Measurements from ENCODE around the gene STX8.

DNA sequence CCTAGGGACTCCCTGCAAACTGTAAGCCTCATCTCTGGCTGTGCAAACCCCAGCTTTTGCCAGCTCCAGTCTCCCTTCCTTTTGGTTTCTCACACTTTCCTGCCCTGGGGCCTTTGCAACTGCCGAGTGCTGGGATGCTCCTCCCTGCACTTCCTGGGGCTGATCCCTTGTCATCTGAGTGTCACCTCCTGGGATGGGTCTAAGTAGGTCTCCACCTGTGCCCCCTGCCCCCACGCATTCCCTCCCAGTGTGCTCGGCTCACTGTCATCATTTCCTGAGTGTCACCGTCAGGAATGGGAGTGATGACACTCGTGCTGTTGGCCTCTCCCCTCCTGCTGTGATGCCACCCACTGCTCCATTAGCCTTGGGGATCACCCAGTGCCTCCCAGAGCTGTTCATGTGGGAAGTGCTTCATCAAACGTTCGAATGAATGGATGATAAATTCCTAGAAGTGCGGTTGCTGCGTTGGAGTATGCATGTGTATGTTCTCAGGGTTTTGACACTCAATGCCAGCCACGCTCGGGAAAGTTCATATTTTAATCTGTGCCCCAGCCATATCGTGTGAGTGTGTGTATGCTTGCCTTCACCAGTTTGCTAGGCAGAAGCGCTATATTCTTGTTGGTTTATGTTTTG lies 364.4 kb downstream of the STX8 start:
- TF ChIP-seq ZBTB7A (tag by site-specific recombination; IDR thresholded peaks at IDR 0.05; ENCODE audit: low read depth) (no peak), CTCF (tag by site-specific recombination; IDR thresholded peaks at IDR 0.05) (no peak), ZBTB8A (tag by site-specific recombination; IDR thresholded peaks at IDR 0.05) (no peak), YY1 (tag by site-specific recombination; IDR thresholded peaks at IDR 0.05) (no peak), HOXD13 (CRISPR knock-in tag; IDR thresholded peaks at IDR 0.05; ENCODE audit: borderline replicate concordance) (no peak), ZBTB44 (tag by site-specific recombination; IDR thresholded peaks at IDR 0.05) (no peak), ZNF658 (tag by site-specific recombination; IDR thresholded peaks at IDR 0.05) (no peak), ZNF274 (IDR thresholded peaks at IDR 0.05; ENCODE audit: low read length) (no peak), ZNF274 (tag by site-specific recombination; IDR thresholded peaks at IDR 0.05; ENCODE audit: borderline replicate concordance) (no peak), ZNF580 (tag by site-specific recombination; IDR thresholded peaks at IDR 0.05) (no peak), ZNF350 (tag by site-specific recombination; IDR thresholded peaks at IDR 0.05) (no peak), ZSCAN5A (tag by site-specific recombination; IDR thresholded peaks at IDR 0.05) (no peak)
- TF ChIP-seq, protein P1, sequence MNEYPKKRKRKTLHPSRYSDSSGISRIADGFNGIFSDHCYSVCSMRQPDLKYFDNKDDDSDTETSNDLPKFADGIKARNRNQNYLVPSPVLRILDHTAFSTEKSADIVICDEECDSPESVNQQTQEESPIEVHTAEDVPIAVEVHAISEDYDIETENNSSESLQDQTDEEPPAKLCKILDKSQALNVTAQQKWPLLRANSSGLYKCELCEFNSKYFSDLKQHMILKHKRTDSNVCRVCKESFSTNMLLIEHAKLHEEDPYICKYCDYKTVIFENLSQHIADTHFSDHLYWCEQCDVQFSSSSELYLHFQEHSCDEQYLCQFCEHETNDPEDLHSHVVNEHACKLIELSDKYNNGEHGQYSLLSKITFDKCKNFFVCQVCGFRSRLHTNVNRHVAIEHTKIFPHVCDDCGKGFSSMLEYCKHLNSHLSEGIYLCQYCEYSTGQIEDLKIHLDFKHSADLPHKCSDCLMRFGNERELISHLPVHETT (tag by site-specific recombination; IDR thresholded peaks at IDR 0.05): no peak
- TF ChIP-seq, protein P2, sequence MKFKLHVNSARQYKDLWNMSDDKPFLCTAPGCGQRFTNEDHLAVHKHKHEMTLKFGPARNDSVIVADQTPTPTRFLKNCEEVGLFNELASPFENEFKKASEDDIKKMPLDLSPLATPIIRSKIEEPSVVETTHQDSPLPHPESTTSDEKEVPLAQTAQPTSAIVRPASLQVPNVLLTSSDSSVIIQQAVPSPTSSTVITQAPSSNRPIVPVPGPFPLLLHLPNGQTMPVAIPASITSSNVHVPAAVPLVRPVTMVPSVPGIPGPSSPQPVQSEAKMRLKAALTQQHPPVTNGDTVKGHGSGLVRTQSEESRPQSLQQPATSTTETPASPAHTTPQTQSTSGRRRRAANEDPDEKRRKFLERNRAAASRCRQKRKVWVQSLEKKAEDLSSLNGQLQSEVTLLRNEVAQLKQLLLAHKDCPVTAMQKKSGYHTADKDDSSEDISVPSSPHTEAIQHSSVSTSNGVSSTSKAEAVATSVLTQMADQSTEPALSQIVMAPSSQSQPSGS (tag by site-specific recombination; IDR thresholded peaks at IDR 0.05; ENCODE audit: low read depth): no peak

Measured in HEK293 (cell line).